ENCODE data around the gene KAZN.
"Not testable (repeated sequence)": the region's sequence is repeated elsewhere in the genome, so short reads cannot be mapped to it uniquely, and the experiment has no call there.

Gene KAZN

GRCh38 chr1:15134285-15134684, 535.8 kb downstream of the KAZN start:
- peaks cover 26% of the 10 kb centered on the region for H3K27me3 Mint-ChIP-seq
- H3K4me3 Mint-ChIP-seq = no peak overlapping the region

GRCh38 chr1:15135604-15136003, 537.1 kb downstream of the KAZN start:
- Mint-ChIP-seq H3K27ac (peak overlapping the region; percentile 82), H3K27me3 (peaks cover 28% of the 10 kb centered on the region), H3K4me1 (ENCODE audit: low read depth) (peaks cover 43% of the 10 kb centered on the region)
- H3K9me3 Mint-ChIP-seq; intact Hi-C loops (cut with micrococcal nuclease); H3K4me3 Mint-ChIP-seq; H3K36me3 Mint-ChIP-seq (ENCODE audit: low read depth): not testable (repeated sequence)

More at GRCh38 chr1:15134285-15134684, 535.8 kb downstream of the KAZN start:
- Mint-ChIP-seq H3K36me3 (ENCODE audit: low read depth) (no peaks in the 10 kb centered on the region), H3K9me3 (peaks cover 19% of the 10 kb centered on the region), H3K4me1 (ENCODE audit: low read depth) (peaks cover 43% of the 10 kb centered on the region), H3K27ac (no peak overlapping the region)
- intact Hi-C loops (cut with micrococcal nuclease) = no loop called here

- Mint-ChIP-seq H3K9me3 (peaks cover 10% of the 10 kb centered on the region), H3K4me1 (ENCODE audit: low read depth) (peaks cover 58% of the 10 kb centered on the region), H3K27ac (peak overlapping the region; percentile 82), H3K4me3 (no peak overlapping the region), H3K36me3 (ENCODE audit: low read depth) (no peaks in the 10 kb centered on the region), H3K27me3 (peaks cover 35% of the 10 kb centered on the region)
- intact Hi-C loops (cut with micrococcal nuclease) = no loop called here
These were observed 539.3 kb downstream of the KAZN start for GRCh38 chr1:15137809-15138208.

GRCh38 chr1:15139654-15140350, 541.3 kb downstream of the KAZN start:
- Mint-ChIP-seq H3K36me3 (ENCODE audit: low read depth) (no peaks in the 10 kb centered on the region), H3K4me3 (no peak overlapping the region), H3K4me1 (ENCODE audit: low read depth) (peaks cover 66% of the 10 kb centered on the region), H3K27me3 (peaks cover 21% of the 10 kb centered on the region), H3K27ac (peak overlapping the region; percentile 61), H3K9me3 (peaks cover 6% of the 10 kb centered on the region)
- intact Hi-C loops (cut with micrococcal nuclease) = no loop called here

- H3K27ac Mint-ChIP-seq = peak overlapping the region; percentile 61
- peaks cover 6% of the 10 kb centered on the region for H3K9me3 Mint-ChIP-seq
- H3K27me3 Mint-ChIP-seq = peaks cover 15% of the 10 kb centered on the region
- H3K4me3 Mint-ChIP-seq = no peak overlapping the region
- no peaks in the 10 kb centered on the region for H3K36me3 Mint-ChIP-seq (ENCODE audit: low read depth)
- peaks cover 69% of the 10 kb centered on the region for H3K4me1 Mint-ChIP-seq (ENCODE audit: low read depth)
- intact Hi-C loops (cut with micrococcal nuclease) = no loop called here
These were observed 543.6 kb downstream of the KAZN start for GRCh38 chr1:15141935-15142539.

GRCh38 chr1:15145327-15145726, 546.8 kb downstream of the KAZN start:
- Mint-ChIP-seq H3K27me3 (peaks cover 14% of the 10 kb centered on the region), H3K4me3 (no peak overlapping the region)

GRCh38 chr1:15146142-15146680, 547.7 kb downstream of the KAZN start:
- peaks cover 6% of the 10 kb centered on the region for H3K9me3 Mint-ChIP-seq
- peak overlapping the region; percentile 56 for H3K27ac Mint-ChIP-seq
- H3K4me1 Mint-ChIP-seq (ENCODE audit: low read depth) = peaks cover 69% of the 10 kb centered on the region
- intact Hi-C loops (cut with micrococcal nuclease) = no loop called here
- H3K4me3 Mint-ChIP-seq = no peak overlapping the region
- peaks cover 6% of the 10 kb centered on the region for H3K36me3 Mint-ChIP-seq (ENCODE audit: low read depth)
- H3K27me3 Mint-ChIP-seq = peaks cover 13% of the 10 kb centered on the region

More at GRCh38 chr1:15145327-15145726, 546.8 kb downstream of the KAZN start:
- Mint-ChIP-seq H3K36me3 (ENCODE audit: low read depth) (no peaks in the 10 kb centered on the region), H3K27ac (no peak overlapping the region), H3K9me3 (peaks cover 6% of the 10 kb centered on the region), H3K4me1 (ENCODE audit: low read depth) (peaks cover 69% of the 10 kb centered on the region)
- intact Hi-C loops (cut with micrococcal nuclease) = no loop called here

- peaks cover 6% of the 10 kb centered on the region for H3K9me3 Mint-ChIP-seq
- no peak overlapping the region for H3K4me3 Mint-ChIP-seq
- H3K27me3 Mint-ChIP-seq = peaks cover 15% of the 10 kb centered on the region
- peak overlapping the region; percentile 56 for H3K27ac Mint-ChIP-seq
- H3K4me1 Mint-ChIP-seq (ENCODE audit: low read depth) = peaks cover 69% of the 10 kb centered on the region
- intact Hi-C loops (cut with micrococcal nuclease) = no loop called here
- peaks cover 6% of the 10 kb centered on the region for H3K36me3 Mint-ChIP-seq (ENCODE audit: low read depth)
These were observed 548.5 kb downstream of the KAZN start for GRCh38 chr1:15146971-15147376.

GRCh38 chr1:15148004-15148403, 549.5 kb downstream of the KAZN start:
- no peak overlapping the region for H3K4me3 Mint-ChIP-seq
- intact Hi-C loops (cut with micrococcal nuclease) = no loop called here
- H3K36me3 Mint-ChIP-seq (ENCODE audit: low read depth) = peaks cover 14% of the 10 kb centered on the region
- H3K9me3 Mint-ChIP-seq = peaks cover 3% of the 10 kb centered on the region
- peak overlapping the region; percentile 60 for H3K27ac Mint-ChIP-seq
- H3K4me1 Mint-ChIP-seq (ENCODE audit: low read depth) = peaks cover 68% of the 10 kb centered on the region
- H3K27me3 Mint-ChIP-seq = peaks cover 15% of the 10 kb centered on the region

- no peak overlapping the region for H3K27ac Mint-ChIP-seq
These were observed 550.0 kb downstream of the KAZN start for GRCh38 chr1:15148475-15148874.

GRCh38 chr1:15148941-15149340, 550.5 kb downstream of the KAZN start:
- intact Hi-C loops (cut with micrococcal nuclease) = no loop called here

More at GRCh38 chr1:15148475-15148874, 550.0 kb downstream of the KAZN start:
- H3K4me3 Mint-ChIP-seq = no peak overlapping the region
- peaks cover 17% of the 10 kb centered on the region for H3K36me3 Mint-ChIP-seq (ENCODE audit: low read depth)
- H3K27me3 Mint-ChIP-seq = peaks cover 15% of the 10 kb centered on the region
- no peaks in the 10 kb centered on the region for H3K9me3 Mint-ChIP-seq
- intact Hi-C loops (cut with micrococcal nuclease) = no loop called here
- peaks cover 64% of the 10 kb centered on the region for H3K4me1 Mint-ChIP-seq (ENCODE audit: low read depth)

GRCh38 chr1:15150376-15150775, 551.9 kb downstream of the KAZN start:
- Mint-ChIP-seq H3K4me3 (no peak overlapping the region), H3K27ac (no peak overlapping the region), H3K27me3 (peaks cover 13% of the 10 kb centered on the region), H3K9me3 (no peaks in the 10 kb centered on the region), H3K4me1 (ENCODE audit: low read depth) (peaks cover 68% of the 10 kb centered on the region), H3K36me3 (ENCODE audit: low read depth) (peaks cover 30% of the 10 kb centered on the region)
- intact Hi-C loops (cut with micrococcal nuclease) = loop anchor here (2.0 to 10.0 kb wide), 3 partner anchors 22 to 282 kb away; no protein-coding TSS in a partner anchor

More at GRCh38 chr1:15148941-15149340, 550.5 kb downstream of the KAZN start:
- Mint-ChIP-seq H3K9me3 (no peaks in the 10 kb centered on the region), H3K36me3 (ENCODE audit: low read depth) (peaks cover 17% of the 10 kb centered on the region), H3K4me3 (no peak overlapping the region), H3K27ac (no peak overlapping the region), H3K27me3 (peaks cover 15% of the 10 kb centered on the region), H3K4me1 (ENCODE audit: low read depth) (peaks cover 64% of the 10 kb centered on the region)

GRCh38 chr1:15151377-15151806, 552.9 kb downstream of the KAZN start:
- intact Hi-C loops (cut with micrococcal nuclease) = loop anchor here (2.0 to 10.0 kb wide), 3 partner anchors 23 to 281 kb away; no protein-coding TSS in a partner anchor
- Mint-ChIP-seq H3K4me1 (ENCODE audit: low read depth) (peaks cover 69% of the 10 kb centered on the region), H3K4me3 (peak overlapping the region; percentile 2), H3K27me3 (peaks cover 13% of the 10 kb centered on the region), H3K27ac (no peak overlapping the region), H3K36me3 (ENCODE audit: low read depth) (peaks cover 40% of the 10 kb centered on the region), H3K9me3 (no peaks in the 10 kb centered on the region)

- peak overlapping the region; percentile 96 for H3K4me3 Mint-ChIP-seq
- peaks cover 45% of the 10 kb centered on the region for H3K36me3 Mint-ChIP-seq (ENCODE audit: low read depth)
- no peaks in the 10 kb centered on the region for H3K9me3 Mint-ChIP-seq
- H3K27me3 Mint-ChIP-seq = peaks cover 13% of the 10 kb centered on the region
- peaks cover 69% of the 10 kb centered on the region for H3K4me1 Mint-ChIP-seq (ENCODE audit: low read depth)
- intact Hi-C loops (cut with micrococcal nuclease) = loop anchor here (1.0 to 10.0 kb wide), 5 partner anchors 23 to 280 kb away; no protein-coding TSS in a partner anchor
- peak overlapping the region; percentile 94 for H3K27ac Mint-ChIP-seq
These were observed 553.4 kb downstream of the KAZN start for GRCh38 chr1:15151871-15152270.
